ENCODE measurements around the gene EPB41L5.
"Not testable (repeated sequence)": the region's sequence is repeated elsewhere in the genome, so short reads cannot be mapped to it uniquely, and the experiment has no call there.

Gene EPB41L5

GRCh38 chr2:120108749-120109148, 95.9 kb downstream of the EPB41L5 start:
- DNase-seq (ENCODE audit: low read depth) = no peak
- H3K4me3 ChIP-seq (ENCODE audit: low read depth, low read length) = no peak overlapping the region
- no peak for TF ChIP-seq CTCF (IDR thresholded peaks at IDR 0.05; ENCODE audit: low read depth, low read length, missing control alignments)

- DNase-seq (ENCODE audit: low read depth) = peak; percentile 18
- no peak overlapping the region for H3K4me3 ChIP-seq (ENCODE audit: low read depth, low read length)
- peak; percentile 44 for TF ChIP-seq CTCF (IDR thresholded peaks at IDR 0.05; ENCODE audit: low read depth, low read length, missing control alignments)
Observed at GRCh38 chr2:120109186-120110061, 96.5 kb downstream of the EPB41L5 start.

- DNase-seq (ENCODE audit: low read depth) = no peak
- no peak overlapping the region for H3K4me3 ChIP-seq (ENCODE audit: low read depth, low read length)
- TF ChIP-seq CTCF (IDR thresholded peaks at IDR 0.05; ENCODE audit: low read depth, low read length, missing control alignments) = no peak
Observed at GRCh38 chr2:120110062-120110362, 97.1 kb downstream of the EPB41L5 start.

GRCh38 chr2:120110507-120110906, 97.6 kb downstream of the EPB41L5 start:
- H3K4me3 ChIP-seq (ENCODE audit: low read depth, low read length) = no peak overlapping the region
- TF ChIP-seq CTCF (IDR thresholded peaks at IDR 0.05; ENCODE audit: low read depth, low read length, missing control alignments) = no peak
- DNase-seq (ENCODE audit: low read depth) = no peak

- DNase-seq (ENCODE audit: low read depth) = no peak
- no peak overlapping the region for H3K4me3 ChIP-seq (ENCODE audit: low read depth, low read length)
- no peak for TF ChIP-seq CTCF (IDR thresholded peaks at IDR 0.05; ENCODE audit: low read depth, low read length, missing control alignments)
Observed at GRCh38 chr2:120111193-120111592, 98.3 kb downstream of the EPB41L5 start.

- H3K4me3 ChIP-seq (ENCODE audit: low read depth, low read length) = no peak overlapping the region
- TF ChIP-seq CTCF (IDR thresholded peaks at IDR 0.05; ENCODE audit: low read depth, low read length, missing control alignments) = no peak
- DNase-seq (ENCODE audit: low read depth) = no peak
Observed at GRCh38 chr2:120118018-120118417, 105.1 kb downstream of the EPB41L5 start.

GRCh38 chr2:120118471-120118870, 105.6 kb downstream of the EPB41L5 start:
- DNase-seq (ENCODE audit: low read depth) = no peak
- no peak overlapping the region for H3K4me3 ChIP-seq (ENCODE audit: low read depth, low read length)
- TF ChIP-seq CTCF (IDR thresholded peaks at IDR 0.05; ENCODE audit: low read depth, low read length, missing control alignments) = no peak

- H3K4me3 ChIP-seq (ENCODE audit: low read depth, low read length); DNase-seq (ENCODE audit: low read depth): not testable (repeated sequence)
Observed at GRCh38 chr2:120121337-120121736, 108.5 kb downstream of the EPB41L5 start.

Measured in GM12864 (cell line).